ENCODE data around the gene SCLT1.
"Not testable (repeated sequence)": the region's sequence is repeated elsewhere in the genome, so short reads cannot be mapped to it uniquely, and the experiment has no call there.

The SCLT1 gene

GRCh38 chr4:129093191-129093920, at the start of gene SCLT1:
SCLT1 (minus strand) TSS chr4:129093539; CDS start chr4:129093103, 436 bp downstream.
- DNase-seq, result peak; percentile 96

GRCh38 chr4:129140521-129140920, 47.2 kb upstream of the SCLT1 start:
- no peak for DNase-seq

DNA sequence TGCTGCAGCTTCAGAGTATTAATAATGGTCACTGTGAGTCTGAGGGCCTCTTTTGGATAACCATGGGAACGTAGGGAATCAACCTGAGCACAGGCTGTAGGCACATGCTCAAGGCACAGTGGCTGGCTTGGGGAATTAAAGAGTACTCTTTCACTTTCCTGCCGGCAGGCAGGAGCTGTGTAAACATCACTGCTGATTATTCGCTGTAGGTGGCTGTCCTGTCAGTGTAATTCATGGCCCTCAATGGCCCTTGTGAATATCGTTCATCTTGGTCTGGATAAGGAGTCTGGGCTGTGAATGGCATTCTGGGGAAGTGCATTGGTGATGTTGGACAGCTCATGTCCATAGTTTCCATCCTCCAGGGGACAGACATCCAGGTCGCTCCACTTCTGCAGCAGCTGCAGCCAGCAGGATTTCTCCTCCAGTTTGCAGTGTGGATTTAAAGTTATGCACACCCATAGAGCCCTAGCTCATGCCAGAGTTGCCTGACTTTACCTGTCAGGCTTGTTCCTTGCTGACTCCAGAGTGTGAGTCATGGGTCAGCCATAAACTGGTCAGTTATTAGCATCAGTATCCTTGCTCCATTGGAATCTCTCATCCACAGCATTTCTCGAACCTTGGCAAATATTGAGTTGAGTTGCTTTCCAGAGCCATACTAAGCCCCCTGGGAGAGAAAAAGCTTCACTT, 45.6 kb upstream of the SCLT1 start:
- DNase-seq, result no peak

- no peak for DNase-seq
Measured at GRCh38 chr4:129136433-129136832, 43.1 kb upstream of the SCLT1 start.

GRCh38 chr4:129131343-129131742, 38.0 kb upstream of the SCLT1 start:
- no peak for DNase-seq

GRCh38 chr4:129129143-129129542, 35.8 kb upstream of the SCLT1 start:
- no peak for DNase-seq

DNA sequence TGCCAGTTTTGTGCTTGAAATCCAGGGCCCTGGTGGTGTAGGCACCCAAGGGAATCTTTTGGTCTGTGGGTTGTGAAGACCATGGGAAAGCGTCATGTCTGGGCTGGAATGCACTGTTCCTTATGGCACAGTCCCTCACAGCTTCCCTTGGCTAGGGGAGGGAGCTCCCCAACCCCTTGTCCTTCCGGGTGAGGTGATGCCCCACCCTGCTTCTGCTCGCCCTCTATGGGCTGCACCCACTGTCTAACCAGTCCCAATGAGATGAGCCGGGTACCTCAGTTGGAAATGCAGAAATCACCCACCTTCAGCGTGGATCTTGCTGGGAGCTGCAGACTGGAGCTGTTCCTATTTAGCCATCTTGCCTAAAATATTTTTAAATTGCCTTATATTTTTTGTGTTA, 33.3 kb upstream of the SCLT1 start:
- DNase-seq, result not testable (repeated sequence)

GRCh38 chr4:129117705-129118104, 24.4 kb upstream of the SCLT1 start:
- DNase-seq, result no peak

DNA sequence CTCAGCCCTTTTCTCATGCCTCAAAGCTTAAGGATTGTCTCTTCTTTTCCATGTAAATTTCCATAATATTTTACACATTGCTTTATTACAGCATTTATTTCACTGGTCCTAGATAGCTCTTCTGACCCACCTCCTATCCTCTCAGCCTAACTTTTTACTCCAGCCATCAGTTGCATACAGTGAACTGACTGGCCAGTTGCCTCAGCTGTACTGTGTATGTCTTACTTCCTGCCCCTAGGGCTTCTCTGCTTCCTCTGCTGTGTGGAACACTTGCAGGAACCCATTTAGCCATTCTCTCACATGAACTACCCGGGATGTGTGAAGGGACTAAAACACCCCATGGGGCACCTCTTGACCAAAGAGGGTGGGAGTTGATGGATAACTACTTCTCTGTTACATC, 20.6 kb upstream of the SCLT1 start:
- DNase-seq, result no peak

- no peak for DNase-seq
Measured at GRCh38 chr4:129113434-129113833, 20.1 kb upstream of the SCLT1 start.

- no peak for DNase-seq
Measured at GRCh38 chr4:129111919-129112318, 18.6 kb upstream of the SCLT1 start.

GRCh38 chr4:129110931-129111330, 17.6 kb upstream of the SCLT1 start:
- no peak for DNase-seq

- no peak for DNase-seq
Measured at GRCh38 chr4:129109965-129110824, 16.9 kb upstream of the SCLT1 start.

DNA sequence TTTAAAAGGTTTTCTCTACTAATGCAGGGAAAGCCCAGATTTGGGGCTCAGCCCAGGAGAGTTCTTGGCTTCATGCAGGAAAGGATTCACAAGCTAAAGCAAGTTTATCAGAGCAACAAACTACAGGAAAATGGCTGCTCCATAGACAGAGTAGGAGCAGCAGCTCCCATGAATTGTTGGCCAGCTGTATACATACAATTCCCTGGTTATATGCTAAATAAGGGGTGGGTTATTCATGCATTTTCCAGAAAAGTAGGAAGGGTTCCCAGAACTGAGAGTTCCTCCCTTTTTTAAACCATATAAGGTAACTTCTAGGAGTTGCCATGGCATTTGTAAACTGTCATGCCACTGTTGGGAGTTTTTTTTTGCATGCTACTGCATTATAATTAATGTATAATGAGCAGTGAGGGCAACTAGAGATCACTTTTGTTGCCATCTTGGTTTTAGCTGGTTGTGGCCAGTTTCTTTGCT, 5.2 kb upstream of the SCLT1 start:
- DNase-seq, result no peak

GRCh38 chr4:129095811-129096454, 2.6 kb upstream of the SCLT1 start, which contains the start of gene C4orf33:
C4orf33 (plus strand) TSS chr4:129096152; CDS start chr4:129102611, 6,459 bp downstream.
- DNase-seq, result peak; percentile 85

- no peak for DNase-seq
Measured at GRCh38 chr4:129094347-129094746, 1.0 kb upstream of the SCLT1 start.

DNA sequence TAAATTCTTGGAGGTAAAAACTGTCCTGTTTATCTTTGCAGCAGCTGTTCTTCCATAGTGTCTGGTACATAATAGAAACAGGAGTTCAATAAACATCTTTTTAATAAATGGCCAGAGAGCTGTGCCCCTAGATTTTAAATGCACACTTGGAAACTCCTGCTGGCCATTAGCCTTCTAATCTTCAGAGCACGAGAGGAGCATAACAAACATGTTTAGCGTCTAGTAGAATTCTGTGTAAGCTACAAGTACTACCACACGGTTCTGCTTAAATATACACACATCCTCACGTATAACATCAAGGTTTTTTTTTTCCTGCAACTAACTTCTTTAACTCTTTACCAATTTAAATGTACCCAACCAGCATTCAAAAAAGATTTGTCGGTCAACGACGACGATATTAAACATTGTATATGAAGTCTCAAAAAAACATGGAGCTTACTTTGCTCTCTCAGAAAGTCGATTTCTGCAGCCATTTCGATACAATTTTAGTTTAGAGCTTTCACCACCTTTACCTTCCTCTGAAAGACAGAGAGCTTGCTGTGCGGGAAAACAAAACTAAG, 628 bp downstream of the SCLT1 start:
- no peak for DNase-seq

- no peak for DNase-seq
Measured at GRCh38 chr4:129087516-129087915, 5.8 kb downstream of the SCLT1 start.

DNA sequence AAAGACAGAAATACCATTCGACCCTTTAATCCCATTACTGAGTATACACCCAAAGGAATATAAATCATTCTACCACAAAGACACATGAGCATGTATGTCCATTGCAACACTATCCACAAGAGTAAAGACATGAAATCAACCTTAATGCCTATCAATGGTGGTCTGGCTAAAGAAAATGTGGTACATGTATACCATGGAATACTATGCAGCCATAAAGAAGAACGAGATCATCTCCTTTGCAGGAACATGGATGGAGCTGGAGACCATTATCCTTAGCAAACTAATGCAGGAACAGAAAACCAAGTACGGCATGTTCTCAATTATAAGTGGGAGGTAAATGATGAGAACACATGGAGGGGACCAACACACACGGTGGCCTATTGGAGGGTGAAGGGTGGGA, 7.9 kb downstream of the SCLT1 start:
- DNase-seq, result no peak

- no peak for DNase-seq
Measured at GRCh38 chr4:129082302-129082701, 11.0 kb downstream of the SCLT1 start.

GRCh38 chr4:129080129-129080528, 13.2 kb downstream of the SCLT1 start:
- no peak for DNase-seq

DNA sequence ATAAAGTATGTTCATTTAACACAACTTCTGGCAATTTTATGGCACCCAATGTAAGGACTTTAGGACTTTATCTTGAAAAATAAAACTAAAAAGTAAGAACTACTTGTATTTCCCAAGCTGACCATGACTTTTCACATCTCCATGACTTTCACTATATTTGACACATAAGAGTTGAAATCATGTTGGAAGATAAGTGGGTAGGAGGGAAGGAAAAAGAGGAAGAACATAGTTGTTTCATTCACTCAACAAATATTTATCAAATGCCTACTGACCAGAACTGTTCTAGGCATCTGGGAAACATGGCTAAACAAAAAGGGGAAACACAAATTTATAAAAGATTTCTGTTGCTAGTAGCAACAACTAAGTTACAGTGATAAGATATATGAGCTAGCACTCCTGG, 16.0 kb downstream of the SCLT1 start:
- no peak for DNase-seq

All from activated naive CD4-positive, alpha-beta T cell treated with Interleukin-2 at 50 U/mL for 16 hours (primary cell).